Stimulated activated CD8-positive, alpha-beta memory T cell treated with anti-CD3 and anti-CD28 coated beads, Interleukin-15, amount 100 ng/mL, for 4 hours (primary cell): ENCODE data around the gene RHD.
"Not testable (repeated sequence)": the region's sequence is repeated elsewhere in the genome, so short reads cannot be mapped to it uniquely, and the experiment has no call there.

Experiments
- DNase-seq, 2 donors: peaks; one replicate each; pipeline ENCODE4 v3.0.0-alpha.2; 2020; ENCODE audit warnings: low read depth in 2 of 2

Gene RHD

GRCh38 chr1:25272238-25272637 lies at the start of gene RHD:
RHD (plus strand) TSS chr1:25272509; CDS start chr1:25272548, 39 bp downstream.
- DNase-seq, result not testable (repeated sequence)

GRCh38 chr1:25222606-25223005 lies 49.7 kb upstream of the RHD start:
- DNase-seq, result no peak

- DNase-seq, result no peak
These were observed 48.8 kb upstream of the RHD start for GRCh38 chr1:25223471-25223870.

- DNase-seq, result peak; percentile 79 to 85
These were observed 40.1 kb upstream of the RHD start, which contains the start of gene SYF2 for GRCh38 chr1:25232027-25232865. SYF2 (minus strand) TSS chr1:25232502; CDS start chr1:25232467, 35 bp downstream.

GRCh38 chr1:25232866-25233784 lies 39.2 kb upstream of the RHD start:
- no peak for DNase-seq

- DNase-seq, result not testable (repeated sequence)
These were observed 36.9 kb upstream of the RHD start for GRCh38 chr1:25235411-25235810.

- not testable (repeated sequence) for DNase-seq
These were observed 36.0 kb upstream of the RHD start for GRCh38 chr1:25236261-25236660.

GRCh38 chr1:25238046-25238445 lies 34.3 kb upstream of the RHD start:
- DNase-seq, result no peak

- peak; percentile 62 to 73 for DNase-seq
These were observed 32.4 kb upstream of the RHD start for GRCh38 chr1:25239681-25240541.

GRCh38 chr1:25243907-25244306 lies 28.4 kb upstream of the RHD start:
- DNase-seq, result no peak

GRCh38 chr1:25245393-25245792 lies 26.9 kb upstream of the RHD start:
- DNase-seq, result no peak

- no peak for DNase-seq
These were observed 26.3 kb upstream of the RHD start for GRCh38 chr1:25245809-25246599.

GRCh38 chr1:25246600-25247023 lies 25.7 kb upstream of the RHD start:
- peak in 1 of 2 donors; percentile 10 for DNase-seq

GRCh38 chr1:25247024-25247828 lies 25.1 kb upstream of the RHD start, which contains the start of gene RSRP1:
RSRP1 (minus strand) TSS chr1:25247454; CDS start chr1:25246963, 491 bp downstream.
- peak; percentile 100 for DNase-seq

- DNase-seq, result no peak
These were observed 24.2 kb upstream of the RHD start for GRCh38 chr1:25247829-25248754.

- DNase-seq, result no peak
These were observed 18.4 kb upstream of the RHD start for GRCh38 chr1:25253911-25254310.

GRCh38 chr1:25255706-25256577 lies 16.4 kb upstream of the RHD start:
- no peak for DNase-seq

GRCh38 chr1:25256578-25256965 lies 15.7 kb upstream of the RHD start:
- DNase-seq, result no peak
